H9 (cell line): Measurements from ENCODE around the gene AFDN. TPM values are rescaled to one million over a fixed set of nuclear protein-coding genes. Genes with fewer than 3 reads are reported as not detected.

Experiments used
- DNase-seq: peaks from one replicate; pipeline ENCODE4 v3.0.0-alpha.2; 2017
- H2AFZ ChIP-seq: one replicate; pipeline ENCODE4 v1.6.1; 2013; ENCODE audit warnings: mild to moderate bottlenecking, low read length, control low read depth, moderate library complexity
- H2AK5ac ChIP-seq: 2 replicates; pipeline ENCODE4 v1.6.1; 2013; ENCODE audit warnings: low read length, control low read depth, mixed read lengths; ENCODE audit not compliant: insufficient read length
- H2BK120ac ChIP-seq: one replicate; pipeline ENCODE4 v1.6.1; 2013; ENCODE audit warnings: low read depth, mild to moderate bottlenecking, low read length, control low read depth, inconsistent platforms; ENCODE audit not compliant: poor library complexity, severe bottlenecking
- H2BK12ac ChIP-seq: 2 replicates; pipeline ENCODE4 v1.6.1; 2013; ENCODE audit warnings: low read length, control low read depth, mixed read lengths, low read depth; ENCODE audit not compliant: insufficient read length
- H2BK15ac ChIP-seq: 2 replicates; pipeline ENCODE4 v1.6.1; 2013; ENCODE audit warnings: low read depth, low read length, control low read depth
- H2BK20ac ChIP-seq: one replicate; pipeline ENCODE4 v1.6.1; 2013; ENCODE audit warnings: low read depth, mild to moderate bottlenecking, low read length, control low read depth, inconsistent platforms; ENCODE audit not compliant: poor library complexity, severe bottlenecking
- H2BK5ac ChIP-seq: 2 replicates; pipeline ENCODE4 v1.6.1; 2013; ENCODE audit warnings: low read length, control low read depth, mixed read lengths; ENCODE audit not compliant: insufficient read length
- H3K14ac ChIP-seq: 2 replicates; pipeline ENCODE4 v1.6.1; 2013; ENCODE audit warnings: low read length, control low read depth; ENCODE audit not compliant: insufficient read depth
- H3K18ac ChIP-seq: 2 replicates; pipeline ENCODE4 v1.6.1; 2013; ENCODE audit warnings: low read depth, mild to moderate bottlenecking, mixed read lengths, low read length, control low read depth; ENCODE audit not compliant: insufficient read length
- H3K23ac ChIP-seq: 2 replicates; pipeline ENCODE4 v1.6.1; 2013; ENCODE audit warnings: low read length, control low read depth, mixed read lengths, low read depth; ENCODE audit not compliant: insufficient read length
- H3K23me2 ChIP-seq: 2 replicates; pipeline ENCODE4 v1.6.1; 2013; ENCODE audit warnings: low read depth, mild to moderate bottlenecking, mixed read lengths, low read length, control low read depth; ENCODE audit not compliant: insufficient read length, poor library complexity, severe bottlenecking
- H3K27ac ChIP-seq: 2 replicates; pipeline ENCODE4 v1.5.1; 2013; ENCODE audit warnings: low read length, control low read depth, mixed read lengths, low read depth; ENCODE audit not compliant: insufficient read length
- H3K27me3 ChIP-seq: 2 replicates; pipeline ENCODE4 v1.6.1; 2013; ENCODE audit warnings: low read length, control low read depth, inconsistent platforms; ENCODE audit not compliant: insufficient read depth
- H3K4ac ChIP-seq: 2 replicates; pipeline ENCODE4 v1.6.1; 2013; ENCODE audit warnings: low read depth, mild to moderate bottlenecking, control low read depth, inconsistent platforms, low read length, moderate library complexity
- H3K4me1 ChIP-seq: 2 replicates; pipeline ENCODE4 v1.6.1; 2013; ENCODE audit warnings: low read length, control low read depth, inconsistent platforms; ENCODE audit not compliant: insufficient read depth
- H3K4me2 ChIP-seq: 2 replicates; pipeline ENCODE4 v1.6.1; 2013; ENCODE audit warnings: low read length, control low read depth, mixed read lengths; ENCODE audit not compliant: insufficient read length, insufficient read depth
- H3K56ac ChIP-seq: 2 replicates; pipeline ENCODE4 v1.6.1; 2013; ENCODE audit warnings: low read depth, mild to moderate bottlenecking, mixed read lengths, low read length, control low read depth; ENCODE audit not compliant: insufficient read length
- H3K79me1 ChIP-seq: 2 replicates; pipeline ENCODE4 v1.6.1; 2013; ENCODE audit warnings: low read depth, mild to moderate bottlenecking, moderate library complexity, low read length, control low read depth, inconsistent platforms; ENCODE audit not compliant: insufficient read depth, poor library complexity, severe bottlenecking
- H3K79me2 ChIP-seq: 2 replicates; pipeline ENCODE4 v1.6.1; 2013; ENCODE audit warnings: low read length, control low read depth, inconsistent platforms; ENCODE audit not compliant: insufficient read depth
- H3K9ac ChIP-seq: 2 replicates; pipeline ENCODE4 v1.6.1; 2013; ENCODE audit warnings: low read length, control low read depth, mixed read lengths; ENCODE audit not compliant: insufficient read length; ENCODE audit errors: extremely low read depth
- H3K9me3 ChIP-seq: one replicate; pipeline ENCODE4 v1.6.1; 2013; ENCODE audit warnings: low read depth, low read length, inconsistent platforms; ENCODE audit not compliant: control insufficient read depth
- H3T11ph ChIP-seq: one replicate; pipeline ENCODE4 v1.6.1; 2013; ENCODE audit warnings: mild to moderate bottlenecking, low read length, control low read depth, inconsistent platforms
- H4K20me1 ChIP-seq: one replicate; pipeline ENCODE4 v1.6.1; 2013; ENCODE audit not compliant: control insufficient read depth, insufficient read length, insufficient read depth
- H4K5ac ChIP-seq: 2 replicates; pipeline ENCODE4 v1.6.1; 2013; ENCODE audit warnings: low read depth, mild to moderate bottlenecking, mixed read lengths, low read length, control low read depth; ENCODE audit not compliant: insufficient read length
- H4K8ac ChIP-seq: replicated peaks from 2 replicates; pipeline ENCODE4 v1.6.1; 2013; ENCODE audit warnings: low read length, control low read depth, mixed read lengths, low read depth; ENCODE audit not compliant: insufficient read length
- H4K91ac ChIP-seq: 2 replicates; pipeline ENCODE4 v1.6.1; 2013; ENCODE audit warnings: low read depth, mild to moderate bottlenecking, moderate library complexity, mixed read lengths, low read length, control low read depth; ENCODE audit not compliant: insufficient read length
- H3K27ac Mint-ChIP-seq, 3 experiments: 2 replicates in 2 of 3; 3 replicates in 1 of 3; pipeline ENCODE4 v1.8.0; 2020 to 2021; ENCODE audit warnings: mixed read lengths in 3 of 3, mild to moderate bottlenecking in 1 of 3, moderate library complexity in 1 of 3
- H3K27me3 Mint-ChIP-seq: 2 replicates; pipeline ENCODE4 v1.8.0; 2021; ENCODE audit warnings: low read depth, mild to moderate bottlenecking, moderate library complexity, mixed read lengths
- H3K36me3 Mint-ChIP-seq, 3 experiments: 2 replicates in 2 of 3; 3 replicates in 1 of 3; pipeline ENCODE4 v1.8.0; 2020 to 2021; ENCODE audit warnings: low read depth in 3 of 3, mixed read lengths in 3 of 3; ENCODE audit not compliant: insufficient read depth in 1 of 3
- H3K4me1 Mint-ChIP-seq, 2 experiments: 2 replicates each; pipeline ENCODE4 v1.8.0; 2020; ENCODE audit warnings: mixed read lengths in 2 of 2
- H3K4me3 Mint-ChIP-seq, 2 experiments: 2 replicates in 1 of 2; 3 replicates in 1 of 2; pipeline ENCODE4 v1.8.0; 2020 to 2021; ENCODE audit warnings: mild to moderate bottlenecking in 2 of 2, mixed read lengths in 2 of 2, moderate library complexity in 1 of 2
- H3K9me3 Mint-ChIP-seq, 2 experiments: 2 replicates in 1 of 2; 3 replicates in 1 of 2; pipeline ENCODE4 v1.8.0; 2020; ENCODE audit warnings: mild to moderate bottlenecking in 2 of 2, mixed read lengths in 2 of 2, moderate library complexity in 1 of 2
- WGBS: extraction: QIAGEN DNeasy Blood & Tissue Kit; methylation state at CpG from one replicate; pipeline ENCODE4 v1.1.7; 2013; ENCODE audit warnings: missing lambda C conversion rate, low lambda C conversion rate, mixed read lengths; ENCODE audit not compliant: insufficient read length; ENCODE audit errors: extremely low coverage; 5-methylcytosine and 5-hydroxymethylcytosine counted together
- total RNA-seq: library from RNA; stranded (reverse); gene quantifications from 2 replicates; pipeline ENCODE4 v1.2.1, GENCODE V29; 2021
- TF ChIP-seq, protein P1 (sequence below): fragments of 200-600 bp; sonication (generic); conservative IDR thresholded peaks from 3 replicates; pipeline ENCODE4 v1.8.0; 2021; ENCODE audit warnings: antibody characterized with exemption, mild to moderate bottlenecking

Gene AFDN
- total RNA-seq, 1 experiment from 2014 or later = 157 TPM

GRCh38 chr6:167898673-167899311 lies 72.1 kb downstream of the AFDN start:
- no peaks in the 10 kb centered on the region for H3K79me1 ChIP-seq
- H3K36me3 Mint-ChIP-seq = peaks cover 6 to 70% (median 64%) of the 10 kb centered on the region in 3 experiments; a peak in 6 of 7 replicates
- no CpG with 5 or more reads among the region's 3 CpGs for WGBS
- no peaks in the 10 kb centered on the region for H3K4me1 ChIP-seq
- H3K27me3 Mint-ChIP-seq = no peaks in the 10 kb centered on the region
- no peak for DNase-seq
- no peaks in the 10 kb centered on the region for H3K23me2 ChIP-seq
- no peak overlapping the region for H4K91ac ChIP-seq
- no peak overlapping the region for H3K27ac ChIP-seq
- H3K18ac ChIP-seq = no peak overlapping the region
- H3K79me2 ChIP-seq = no peaks in the 10 kb centered on the region
- H2BK120ac ChIP-seq = no peak overlapping the region
- no peak overlapping the region for H4K8ac ChIP-seq
- no peak overlapping the region for H3K14ac ChIP-seq
- no peak overlapping the region for H3K4me2 ChIP-seq
- H3K9me3 ChIP-seq = no peaks in the 10 kb centered on the region
- no peak overlapping the region for H2BK12ac ChIP-seq
- no peak overlapping the region for H2AK5ac ChIP-seq
- TF ChIP-seq, protein P1, sequence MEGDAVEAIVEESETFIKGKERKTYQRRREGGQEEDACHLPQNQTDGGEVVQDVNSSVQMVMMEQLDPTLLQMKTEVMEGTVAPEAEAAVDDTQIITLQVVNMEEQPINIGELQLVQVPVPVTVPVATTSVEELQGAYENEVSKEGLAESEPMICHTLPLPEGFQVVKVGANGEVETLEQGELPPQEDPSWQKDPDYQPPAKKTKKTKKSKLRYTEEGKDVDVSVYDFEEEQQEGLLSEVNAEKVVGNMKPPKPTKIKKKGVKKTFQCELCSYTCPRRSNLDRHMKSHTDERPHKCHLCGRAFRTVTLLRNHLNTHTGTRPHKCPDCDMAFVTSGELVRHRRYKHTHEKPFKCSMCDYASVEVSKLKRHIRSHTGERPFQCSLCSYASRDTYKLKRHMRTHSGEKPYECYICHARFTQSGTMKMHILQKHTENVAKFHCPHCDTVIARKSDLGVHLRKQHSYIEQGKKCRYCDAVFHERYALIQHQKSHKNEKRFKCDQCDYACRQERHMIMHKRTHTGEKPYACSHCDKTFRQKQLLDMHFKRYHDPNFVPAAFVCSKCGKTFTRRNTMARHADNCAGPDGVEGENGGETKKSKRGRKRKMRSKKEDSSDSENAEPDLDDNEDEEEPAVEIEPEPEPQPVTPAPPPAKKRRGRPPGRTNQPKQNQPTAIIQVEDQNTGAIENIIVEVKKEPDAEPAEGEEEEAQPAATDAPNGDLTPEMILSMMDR = peak; percentile 84
- H3K4me3 Mint-ChIP-seq = no peak overlapping the region
- H3K23ac ChIP-seq = no peak overlapping the region
- no peak overlapping the region for H3K4ac ChIP-seq
- no peak overlapping the region for H2BK15ac ChIP-seq
- H3K27ac Mint-ChIP-seq = 0 out of 7 replicates have a peak overlapping the region, but pooled peaks of 1 of the 3 experiments have one; percentile 83
- no peaks in the 10 kb centered on the region for H4K20me1 ChIP-seq
- H3K9ac ChIP-seq = no peak overlapping the region
- H4K5ac ChIP-seq = no peak overlapping the region
- H2BK5ac ChIP-seq = no peak overlapping the region
- no peak overlapping the region for H3K56ac ChIP-seq
- H2AFZ ChIP-seq = no peak overlapping the region
- no peaks in the 10 kb centered on the region for H3K27me3 ChIP-seq
- H2BK20ac ChIP-seq = no peak overlapping the region
- H3K4me1 Mint-ChIP-seq = no peaks in the 10 kb centered on the region; a peak in 1 of 4 replicates
- no peaks in the 10 kb centered on the region for H3K9me3 Mint-ChIP-seq
- H3T11ph ChIP-seq = no peak overlapping the region
